Activated effector memory CD4-positive, alpha-beta T cell treated with Interleukin-2 at 50 U/mL for 16 hours (primary cell): ENCODE data around the gene OR1A1.
"Not testable (repeated sequence)": the region's sequence is repeated elsewhere in the genome, so short reads cannot be mapped to it uniquely, and the experiment has no call there.

ENCODE experiments used
- DNase-seq: peaks from one replicate; pipeline ENCODE4 v3.0.0-alpha.2; 2020

Gene OR1A1, protein sequence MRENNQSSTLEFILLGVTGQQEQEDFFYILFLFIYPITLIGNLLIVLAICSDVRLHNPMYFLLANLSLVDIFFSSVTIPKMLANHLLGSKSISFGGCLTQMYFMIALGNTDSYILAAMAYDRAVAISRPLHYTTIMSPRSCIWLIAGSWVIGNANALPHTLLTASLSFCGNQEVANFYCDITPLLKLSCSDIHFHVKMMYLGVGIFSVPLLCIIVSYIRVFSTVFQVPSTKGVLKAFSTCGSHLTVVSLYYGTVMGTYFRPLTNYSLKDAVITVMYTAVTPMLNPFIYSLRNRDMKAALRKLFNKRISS

DNA sequence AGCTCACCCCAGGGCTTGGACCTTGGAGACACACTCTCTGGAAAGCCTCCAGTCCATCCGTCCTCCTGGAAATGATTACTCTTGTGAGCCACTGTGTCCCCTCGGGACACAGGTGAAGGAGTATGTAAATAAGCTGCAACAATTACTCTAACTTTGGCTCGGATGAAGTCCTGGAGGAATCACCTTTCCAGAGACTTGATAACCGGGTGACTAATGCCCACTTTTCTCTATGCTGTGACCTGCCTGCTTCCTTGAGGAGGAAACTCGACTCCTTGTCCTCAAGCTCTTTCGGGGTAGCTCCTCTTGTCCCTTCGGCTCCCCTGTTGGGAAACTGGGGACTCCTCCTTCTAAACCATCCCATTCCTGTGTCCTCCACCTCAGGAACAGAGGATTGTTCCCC lies at the start of gene OR1A1:
Gene OR1A1 (plus strand): TSS at position 301 of the 400 bp plus-strand sequence. CDS start 7,954 bp downstream, outside the sequence.
- DNase-seq = no peak

DNA sequence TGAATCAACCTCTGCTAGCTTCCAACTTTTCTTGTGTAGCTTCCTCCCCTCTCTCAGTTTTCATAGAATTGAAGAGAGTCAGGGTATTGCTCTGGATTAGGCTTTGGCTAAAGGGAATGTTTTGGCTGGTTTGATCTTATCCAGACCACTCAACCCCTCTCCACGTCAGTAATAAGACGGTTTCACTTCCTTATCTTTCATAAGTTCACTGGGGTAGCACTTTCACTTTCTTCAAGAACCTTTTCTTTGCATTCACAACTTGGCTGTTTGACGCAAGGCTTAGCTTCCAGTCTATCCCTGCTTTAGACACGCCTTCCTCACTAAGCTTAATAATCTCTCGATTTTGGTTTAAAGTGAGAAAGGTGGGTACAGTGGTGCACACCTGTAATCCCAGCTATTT lies 39.9 kb upstream of the OR1A1 start:
- no peak for DNase-seq

DNA sequence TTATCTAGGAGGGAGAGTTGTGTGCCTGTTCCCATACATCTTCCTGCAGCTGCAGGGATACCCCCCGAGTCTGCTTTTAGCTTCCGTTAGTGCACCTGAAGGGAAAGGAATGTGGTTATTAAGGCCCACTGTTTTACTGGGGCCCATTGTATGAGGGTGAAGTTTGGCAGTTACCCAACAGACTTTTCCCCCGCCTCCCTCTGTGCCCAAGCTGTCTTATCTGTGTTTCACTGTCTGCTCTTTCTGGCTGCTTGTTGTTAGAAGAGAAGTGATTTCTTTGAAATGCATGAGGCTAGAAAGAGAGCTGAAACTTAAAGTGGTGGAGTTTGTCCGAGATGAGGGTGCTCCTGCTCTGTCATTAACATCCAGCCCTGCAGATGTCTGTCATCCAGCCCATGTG lies 17.5 kb upstream of the OR1A1 start:
- DNase-seq = no peak

DNA sequence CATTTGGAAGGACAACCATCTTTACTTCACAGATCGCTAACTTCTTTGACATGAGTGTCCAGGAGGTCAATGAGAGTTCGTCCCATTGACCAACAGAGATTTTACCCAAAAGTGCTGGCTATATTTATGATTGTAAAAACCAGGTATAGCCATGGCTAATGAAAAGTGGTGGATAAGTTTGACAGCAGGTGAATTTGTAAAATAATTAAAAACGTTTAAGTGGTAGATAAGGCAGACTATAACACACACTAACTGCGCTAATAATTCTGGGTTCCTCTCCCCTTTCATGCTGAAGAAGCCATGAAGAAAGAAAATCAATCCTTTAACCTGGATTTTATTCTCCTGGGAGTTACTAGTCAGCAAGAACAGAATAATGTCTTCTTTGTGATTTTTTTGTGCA lies 10.2 kb upstream of the OR1A1 start, which contains the start of gene OR1A2:
Gene OR1A2 (plus strand): TSS at position 301 of the 400 bp plus-strand sequence. CDS start 0 bp downstream, at position 301.
- DNase-seq = no peak

DNA sequence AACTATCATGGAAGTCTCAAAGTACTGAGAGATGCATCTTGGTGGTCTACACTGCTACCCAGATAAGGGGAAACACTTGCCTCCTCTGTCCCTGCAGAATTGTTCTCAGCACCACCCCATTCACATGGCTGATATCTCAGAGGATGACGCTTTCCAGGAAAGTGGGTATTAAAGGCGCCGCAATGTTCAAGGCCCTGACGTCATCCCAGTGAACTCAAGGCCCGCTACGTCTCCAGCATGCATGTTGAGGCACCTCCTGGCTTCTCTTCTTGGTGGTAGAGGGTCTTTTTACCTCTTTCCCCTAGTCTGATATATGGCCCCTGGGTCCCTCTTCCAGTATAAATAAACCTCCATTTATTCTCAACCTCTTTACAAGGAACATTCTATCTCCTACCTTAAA lies 1.0 kb downstream of the OR1A1 start:
- no peak for DNase-seq

DNA sequence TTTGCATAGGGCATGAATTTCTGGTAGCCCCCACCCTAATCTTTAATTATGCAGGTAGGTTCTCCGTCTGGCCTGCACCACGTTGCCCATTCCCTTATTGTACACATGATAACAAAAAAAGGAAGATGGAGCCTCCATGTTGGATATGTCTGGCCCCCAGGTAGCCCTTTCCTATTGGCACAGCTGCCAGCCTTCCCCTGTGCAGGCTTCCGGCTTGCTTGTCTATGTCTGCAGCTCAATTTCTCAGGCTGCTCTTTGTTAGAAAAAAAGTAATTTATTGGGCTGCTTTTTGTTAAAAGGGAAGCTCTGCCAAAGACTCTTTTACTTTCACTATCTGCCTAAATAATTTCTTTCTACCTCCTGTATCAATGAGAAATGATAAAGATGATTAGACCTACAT lies 5.5 kb downstream of the OR1A1 start:
- no peak for DNase-seq

DNA sequence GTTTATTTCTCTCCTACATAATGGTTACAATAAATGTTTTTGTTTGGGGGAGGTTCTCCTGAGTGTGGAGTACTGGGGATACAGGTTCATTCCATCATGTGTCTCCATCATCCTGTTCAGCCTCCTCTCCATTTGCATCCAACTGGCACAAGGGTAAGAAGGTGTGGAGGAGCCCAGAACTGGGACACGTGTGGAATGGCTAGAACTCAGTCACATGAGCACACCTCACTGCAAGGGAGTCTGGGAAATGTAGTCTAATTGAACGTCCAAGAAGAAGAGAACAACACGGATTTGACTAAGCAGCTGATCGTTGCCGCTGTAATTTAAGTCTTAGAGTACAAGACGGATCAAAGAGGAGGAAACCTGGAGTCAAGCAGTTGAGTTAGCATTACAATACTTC lies 6.1 kb downstream of the OR1A1 start:
- DNase-seq = no peak

DNA sequence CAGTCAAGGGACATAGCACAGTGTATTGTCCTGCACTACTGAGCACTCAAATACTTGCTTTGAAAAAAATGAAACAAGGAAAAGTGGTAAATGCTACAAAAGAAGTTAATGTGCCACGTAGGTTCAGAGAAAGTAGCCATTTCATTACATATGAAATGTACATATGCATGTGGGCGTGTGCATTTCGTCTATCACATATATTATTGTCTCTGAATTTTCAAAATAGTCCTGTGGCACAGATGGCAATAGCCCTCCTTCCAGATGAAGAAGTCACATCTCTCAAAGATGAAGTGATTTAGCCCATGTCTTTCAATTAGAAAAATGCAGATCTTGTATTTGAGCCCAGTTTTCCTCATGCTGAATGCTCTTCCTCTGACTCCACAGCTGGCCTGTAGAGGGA lies 12.5 kb downstream of the OR1A1 start:
- not testable (repeated sequence) for DNase-seq

DNA sequence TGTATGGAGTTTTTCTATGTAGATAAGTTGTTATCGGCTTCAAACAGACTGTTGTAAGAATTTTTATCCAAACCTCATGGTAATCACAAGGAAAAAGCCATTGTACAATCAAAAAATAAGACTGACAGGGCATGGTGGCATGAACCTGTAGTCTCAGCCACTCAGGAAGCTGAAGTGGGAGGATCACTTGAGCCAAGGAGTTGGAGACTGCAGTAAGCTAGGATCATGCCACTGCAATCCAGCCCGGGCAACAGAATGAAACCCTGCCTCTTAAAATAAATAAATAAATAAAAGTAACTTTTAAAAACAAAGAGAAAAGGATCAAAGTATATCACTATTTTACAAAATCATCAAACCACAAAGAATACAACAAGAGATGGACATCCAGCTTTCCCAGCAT lies 14.4 kb downstream of the OR1A1 start:
- no peak for DNase-seq

DNA sequence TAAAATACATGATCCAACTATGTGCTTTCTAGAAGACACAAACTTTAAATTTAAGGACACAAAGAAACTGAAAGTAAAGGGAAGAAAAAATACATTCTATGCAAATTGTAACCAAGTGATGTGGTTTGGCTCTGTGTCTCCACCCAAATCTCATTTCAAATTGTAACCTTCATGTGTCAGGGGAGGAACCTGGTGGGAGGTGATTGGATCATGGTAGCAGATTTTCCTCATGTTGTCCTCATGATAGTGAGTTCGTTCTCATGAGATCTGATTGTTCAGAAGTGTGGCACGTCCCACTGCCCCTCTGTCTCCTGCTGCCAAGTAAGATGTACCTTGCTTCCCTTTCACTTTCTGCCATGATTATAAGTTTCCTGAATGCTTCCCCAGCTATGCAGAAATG lies 15.0 kb downstream of the OR1A1 start:
- no peak for DNase-seq

DNA sequence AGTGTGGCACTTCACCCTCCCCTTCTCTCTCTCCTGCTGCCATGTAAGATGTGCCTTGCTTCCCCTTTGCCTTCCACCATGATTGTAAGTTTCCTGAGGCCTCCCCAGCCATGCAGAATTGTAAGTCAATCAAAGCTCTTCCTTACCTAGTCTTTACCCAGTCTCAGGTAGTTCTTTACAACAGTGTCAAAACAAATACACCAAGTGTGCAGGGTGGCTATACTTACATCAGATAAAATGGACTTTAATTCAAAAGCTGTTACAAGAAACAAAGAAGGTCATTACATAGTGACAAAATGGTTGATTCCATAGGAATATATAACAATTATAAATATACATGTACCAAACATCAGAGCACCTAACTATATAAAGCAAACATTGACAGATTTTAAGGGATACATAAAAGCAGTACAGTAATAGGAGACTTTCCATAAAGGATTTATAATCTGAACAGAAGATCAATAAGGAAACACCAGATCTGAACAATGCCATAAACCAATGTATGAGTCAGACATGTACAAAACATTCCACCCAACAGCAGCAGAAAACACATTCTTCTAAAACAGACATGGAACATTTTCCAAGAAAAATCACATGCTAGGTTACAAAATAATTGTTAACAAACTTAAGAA lies 17.4 kb downstream of the OR1A1 start:
- not testable (repeated sequence) for DNase-seq

DNA sequence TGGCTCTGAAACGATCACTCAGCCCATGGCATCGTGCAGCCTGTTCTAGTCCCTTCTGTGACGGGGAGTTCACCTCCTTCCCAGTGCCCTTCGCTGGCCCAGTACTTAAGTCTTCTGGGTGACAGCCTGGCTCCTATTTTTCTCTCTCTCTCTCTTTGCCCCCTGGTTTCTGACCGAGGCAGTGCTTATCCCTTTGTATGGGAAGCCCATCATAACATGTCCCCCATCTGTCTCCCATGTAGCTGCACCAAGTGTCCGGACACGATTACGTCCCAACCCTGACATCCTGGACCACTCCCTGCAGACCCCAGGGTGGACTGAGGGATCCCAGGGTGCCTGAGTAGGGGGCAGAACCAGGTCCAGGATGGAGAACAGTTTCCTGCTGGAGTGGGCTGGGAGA lies 24.8 kb downstream of the OR1A1 start:
- DNase-seq = not testable (repeated sequence)

DNA sequence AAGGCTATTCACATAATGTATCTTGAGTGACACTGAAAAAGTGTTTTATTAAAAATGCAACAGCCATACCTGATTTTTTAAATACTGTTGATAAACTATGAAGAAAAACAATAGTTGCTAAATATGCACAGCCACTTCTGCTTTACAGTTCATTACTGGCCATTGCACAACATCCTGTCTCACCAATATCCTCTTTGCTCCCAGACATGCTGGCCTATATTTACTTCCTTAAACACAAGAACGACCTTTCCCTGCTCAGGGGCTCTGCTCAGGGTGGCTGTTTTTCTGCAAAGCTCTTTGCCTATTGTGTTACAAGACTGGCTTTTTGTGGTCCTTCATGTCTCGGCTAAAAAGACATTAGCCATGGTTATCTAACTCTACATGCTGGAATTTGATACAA lies 31.2 kb downstream of the OR1A1 start:
- not testable (repeated sequence) for DNase-seq

DNA sequence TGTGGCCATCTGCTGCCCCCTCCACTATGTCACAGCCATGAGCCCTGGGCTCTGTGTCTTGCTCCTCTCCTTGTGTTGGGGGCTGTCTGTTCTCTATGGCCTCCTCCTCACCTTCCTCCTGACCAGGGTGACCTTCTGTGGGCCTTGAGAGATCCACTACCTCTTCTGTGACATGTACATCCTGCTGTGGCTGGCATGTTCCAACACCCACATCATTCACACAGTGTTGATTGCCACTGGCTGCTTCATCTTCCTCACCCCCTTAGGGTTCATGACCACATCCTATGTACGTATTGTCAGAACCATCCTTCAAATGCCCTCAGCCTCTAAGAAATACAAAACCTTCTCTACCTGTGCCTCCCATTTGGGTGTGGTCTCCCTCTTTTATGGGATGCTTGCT lies 33.6 kb downstream of the OR1A1 start:
- not testable (repeated sequence) for DNase-seq

DNA sequence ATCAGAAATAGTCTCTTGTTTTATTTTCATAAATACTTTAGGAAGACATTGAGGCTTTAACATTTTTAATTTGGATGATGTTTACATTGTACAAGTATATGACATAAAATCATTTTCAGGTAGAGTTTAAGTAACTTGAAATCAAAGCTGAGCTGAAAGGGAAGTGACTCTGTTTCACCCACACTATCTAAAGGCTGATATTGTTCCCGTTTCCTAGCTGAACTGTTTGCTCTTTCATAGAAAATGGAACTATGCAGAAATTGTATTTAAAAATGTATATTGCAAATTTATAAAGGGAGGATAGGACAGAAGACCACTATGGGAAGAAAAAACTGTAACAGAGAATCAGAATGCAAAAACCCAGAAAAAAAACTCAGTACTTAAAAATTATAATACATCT lies 37.4 kb downstream of the OR1A1 start:
- DNase-seq = not testable (repeated sequence)

DNA sequence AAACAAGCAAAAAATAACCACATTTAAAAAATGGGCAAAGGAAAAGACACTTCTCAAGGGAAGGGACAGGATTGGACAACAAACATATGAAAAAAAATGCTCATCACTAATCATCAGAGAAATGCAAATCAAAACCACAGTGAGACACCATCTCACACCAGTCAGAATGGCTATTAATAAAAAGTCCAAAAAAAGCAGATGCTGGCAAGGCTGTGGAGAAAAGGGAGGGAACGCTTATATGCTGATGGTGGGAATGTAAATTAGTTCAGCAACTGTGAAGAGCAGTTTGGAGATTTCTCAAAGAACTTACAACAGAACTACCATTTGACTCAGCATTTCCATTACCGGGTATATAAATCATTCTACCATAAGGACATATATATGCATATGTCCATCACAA lies 41.5 kb downstream of the OR1A1 start:
- not testable (repeated sequence) for DNase-seq

DNA sequence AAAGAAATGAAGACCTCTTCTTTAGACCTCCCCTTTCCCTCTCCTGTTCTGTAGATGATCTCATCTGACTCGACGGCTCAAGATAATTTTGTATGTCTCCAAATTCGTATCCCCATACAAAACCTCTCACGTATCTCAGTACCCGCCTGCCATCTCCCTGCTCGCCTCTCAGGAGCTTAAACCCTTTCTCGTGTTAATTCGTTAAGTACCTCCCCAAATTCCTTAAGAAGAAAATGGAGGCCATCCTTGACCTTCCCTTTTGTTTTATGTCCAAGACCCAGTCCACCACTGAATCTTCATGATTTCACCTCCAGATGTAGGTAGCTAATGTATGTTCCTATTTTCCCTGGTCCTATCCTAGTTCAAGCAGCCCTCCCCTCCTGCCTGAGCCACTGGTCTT lies 49.1 kb downstream of the OR1A1 start:
- DNase-seq = no peak

DNA sequence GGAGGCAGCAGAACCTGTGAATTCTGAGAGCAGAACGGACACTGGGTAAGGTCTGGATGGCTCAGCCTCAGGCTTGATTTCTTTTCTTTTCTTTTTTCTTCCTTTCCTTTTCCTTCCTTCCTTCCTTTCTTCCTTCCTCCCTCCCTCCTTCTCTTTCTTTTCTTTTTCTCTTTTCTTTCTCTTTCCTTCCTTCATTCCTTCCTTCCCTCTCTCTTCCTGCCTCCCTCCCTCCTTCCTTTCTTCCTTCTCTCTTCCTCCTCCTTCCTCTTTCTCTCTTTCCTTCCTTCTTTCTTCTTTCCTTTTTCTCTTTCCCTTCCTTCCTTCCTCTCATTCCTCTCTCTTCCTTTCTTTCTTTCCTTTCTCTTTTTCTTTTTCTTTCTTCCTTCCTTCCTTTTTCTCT lies 52.7 kb downstream of the OR1A1 start:
- no peak for DNase-seq

DNA sequence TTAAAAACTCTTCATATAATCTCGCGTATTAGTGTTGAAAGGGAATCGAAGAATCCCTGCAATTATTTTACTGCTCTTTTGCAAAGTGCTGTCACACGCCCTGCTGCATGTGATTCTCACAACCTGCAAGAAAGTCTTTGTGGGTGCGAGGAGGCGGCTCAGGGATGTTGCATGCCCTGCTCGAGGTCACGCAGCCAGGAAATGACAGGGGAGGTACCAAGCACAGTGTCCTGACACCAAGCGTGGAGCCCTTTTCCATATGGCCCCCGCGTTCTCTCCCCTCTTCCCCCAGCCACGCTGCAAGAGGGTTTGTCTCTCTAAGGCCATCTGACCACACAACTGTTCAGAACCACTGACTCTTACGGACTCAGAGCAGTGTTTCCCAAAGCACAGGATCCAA lies 53.1 kb downstream of the OR1A1 start:
- DNase-seq = no peak
